ENCODE measurements around the gene BIN1. TPM values are rescaled to one million over a fixed set of nuclear protein-coding genes. Genes with fewer than 3 reads are reported as not detected.
A peak's percentile ranks its signal among the peaks of the same experiment; 100 is the strongest.

BIN1 gene
- total and polyA plus RNA-seq, 2 of the 4 experiments (the other 2 are of a cell fraction) = 18.1 to 25.7 TPM

- H3K56ac ChIP-seq (ENCODE audit: extremely low read depth, insufficient read depth, low read length) = no peak overlapping the region
Measured at GRCh38 chr2:127095784-127096183, 11.2 kb downstream of the BIN1 start.

More at GRCh38 chr2:127095784-127096183, 11.2 kb downstream of the BIN1 start:
- Histone ChIP-seq H3K27ac (ENCODE audit: insufficient read depth, low read length) (no peak overlapping the region), H2BK15ac (ENCODE audit: low read depth, low read length) (no peak overlapping the region), H3K14ac (replicated peaks; ENCODE audit: low read depth, low read length) (no peak overlapping the region; the same call in 1 of the 2 replicates), H4K91ac (ENCODE audit: insufficient read depth, low read depth, low read length) (peak overlapping the region; percentile 56; the same call in 1 of the 2 replicates), H3K27me3 (ENCODE audit: control insufficient read depth, insufficient read depth, low read length) (no peaks in the 10 kb centered on the region), H3K4ac (ENCODE audit: low read depth, low read length) (peak overlapping the region; percentile 57; the same call in 1 of the 2 replicates), H3K79me1 (ENCODE audit: low read depth in 1 of 2, low read length in 2 of 2) (peaks cover 20 to 50% of the 10 kb centered on the region in 2 experiments), H3K4me1 (ENCODE audit: control insufficient read depth, insufficient read depth, low read length) (peaks cover 21% of the 10 kb centered on the region), H2AK5ac (ENCODE audit: low read depth, low read length) (peak overlapping the region; percentile 33; the same call in 1 of the 2 replicates), H2AFZ (replicated peaks; ENCODE audit: low read length, poor library complexity) (no peak overlapping the region), H2BK20ac (ENCODE audit: low read depth, low read length) (no peak overlapping the region; the same call in 1 of the 2 replicates), H2BK5ac (ENCODE audit: low read depth, low read length, poor library complexity, severe bottlenecking) (no peak overlapping the region), H3K18ac (ENCODE audit: low read depth, low read length) (no peak overlapping the region), H3K9me3 (ENCODE audit: control insufficient read depth, insufficient read depth, low read length) (no peaks in the 10 kb centered on the region), H3K9ac (ENCODE audit: low read depth, low read length) (no peak overlapping the region), H4K5ac (ENCODE audit: low read depth, low read length) (no peak overlapping the region), H4K8ac (ENCODE audit: low read depth in 2 of 2, low read length in 2 of 2) (no peak overlapping the region), H4K20me1 (ENCODE audit: insufficient read depth, low read length) (peaks cover 48% of the 10 kb centered on the region; the same call in 1 of the 2 replicates), H2AK9ac (replicated peaks; ENCODE audit: low read depth, low read length, poor library complexity) (no peak overlapping the region), H3K36me3 (ENCODE audit: control insufficient read depth, insufficient read depth, low read length) (no peaks in the 10 kb centered on the region), H2BK120ac (ENCODE audit: low read depth, low read length) (no peak overlapping the region), H3K4me2 (ENCODE audit: low read depth, low read length) (no peak overlapping the region), H3K9me1 (ENCODE audit: insufficient read depth, low read length) (peaks cover 10% of the 10 kb centered on the region), H3K4me3 (ENCODE audit: insufficient read depth, low read depth, low read length) (no peak overlapping the region), H3K23ac (ENCODE audit: low read depth, low read length) (peak overlapping the region; percentile 17; the same call in 1 of the 2 replicates)
- TF ChIP-seq CEBPB (IDR thresholded peaks at IDR 0.05; ENCODE audit: low read depth, low read length) (no peak), POLR2A (IDR thresholded peaks at IDR 0.05; ENCODE audit: low read depth, low read length) (no peak), MAFK (IDR thresholded peaks at IDR 0.05; ENCODE audit: low read depth, low read length) (no peak), MAZ (IDR thresholded peaks at IDR 0.05; ENCODE audit: borderline replicate concordance, low read depth, low read length) (no peak)
- 100% methylated on average over 2 of the region's 8 CpGs; no CpG with 5 or more reads in 1 of the 2 experiments for WGBS, 2 experiments (ENCODE audit: extremely low coverage in 2 of 2, insufficient read length in 1 of 2)
- intact Hi-C loops (cut with micrococcal nuclease) (no loop called here), dilution Hi-C loops (cut with HindIII; ENCODE audit: low sequenced_read_pairs, unreplicated experiment) (no loop called here), in situ Hi-C loops (cut with MboI; ENCODE audit: low sequenced_read_pairs) (no loop called here)
- DNase-seq (no peak), ATAC-seq (ENCODE audit: low read depth) (no peak)
- ChIA-PET POLR2A (ENCODE audit: unreplicated experiment) (no interaction called here), CTCF (interaction anchor here (1.2 kb wide), 1 partner anchor 28 kb away, joined by 3 read pairs; no protein-coding TSS in a partner anchor)
- no TSS peak for BruUV-seq (replicated peaks)

All from IMR-90 (cell line).